ENCODE measurements around the gene KCND3. TPM values are rescaled to one million over a fixed set of nuclear protein-coding genes. Genes with fewer than 3 reads are reported as not detected.
A peak's percentile ranks its signal among the peaks of the same experiment; 100 is the strongest.
"Not testable (repeated sequence)": the region's sequence is repeated elsewhere in the genome, so short reads cannot be mapped to it uniquely, and the experiment has no call there.

KCND3 gene
- total RNA-seq, 6 donors from 2014 or later, result 2.7 to 6.4 (median 5.4) TPM

GRCh38 chr1:111804776-111805175, 184.7 kb downstream of the KCND3 start:
- TF ChIP-seq POLR2A (IDR thresholded peaks at IDR 0.05) (no peak), EP300 (IDR thresholded peaks at IDR 0.05) (no peak), POLR2AphosphoS5 (IDR thresholded peaks at IDR 0.05) (no peak), CTCF (IDR thresholded peaks at IDR 0.05) (no peak)
- DNase-seq (peak in 1 of 2 donors; percentile 50), ATAC-seq (ENCODE audit: low FRiP score in 2 of 2) (no peak)
- Histone ChIP-seq H3K27me3 (no peaks in the 10 kb centered on the region), H3K27ac (no peak overlapping the region), H3K4me1 (no peaks in the 10 kb centered on the region), H3K9me3 (no peaks in the 10 kb centered on the region), H3K36me3 (no peaks in the 10 kb centered on the region), H3K4me3 (no peak overlapping the region)
- 85 to 89% methylated on average over 11 of the region's 11 CpGs for WGBS, 2 donors

- no peak overlapping the region for H3K27ac ChIP-seq
- H3K4me3 ChIP-seq, result no peak overlapping the region
- DNase-seq (no peak), ATAC-seq (ENCODE audit: low FRiP score in 2 of 2) (no peak)
- no peaks in the 10 kb centered on the region for H3K4me1 ChIP-seq
- 79 to 90% methylated on average over 5 of the region's 5 CpGs for WGBS, 2 donors
- H3K27me3 ChIP-seq, result no peaks in the 10 kb centered on the region
- H3K9me3 ChIP-seq, result no peaks in the 10 kb centered on the region
- H3K36me3 ChIP-seq, result no peaks in the 10 kb centered on the region
- TF ChIP-seq CTCF (IDR thresholded peaks at IDR 0.05) (no peak), EP300 (IDR thresholded peaks at IDR 0.05) (no peak), POLR2AphosphoS5 (IDR thresholded peaks at IDR 0.05) (no peak), POLR2A (IDR thresholded peaks at IDR 0.05) (no peak)
These were observed 185.5 kb downstream of the KCND3 start for GRCh38 chr1:111803951-111804350.

GRCh38 chr1:111802984-111803383, 186.5 kb downstream of the KCND3 start:
- H3K36me3 ChIP-seq, result no peaks in the 10 kb centered on the region
- H3K27ac ChIP-seq, result no peak overlapping the region
- TF ChIP-seq CTCF (IDR thresholded peaks at IDR 0.05) (no peak), POLR2A (IDR thresholded peaks at IDR 0.05) (no peak), POLR2AphosphoS5 (IDR thresholded peaks at IDR 0.05) (no peak), EP300 (IDR thresholded peaks at IDR 0.05) (no peak)
- no peak overlapping the region for H3K4me3 ChIP-seq
- 82 to 90% methylated on average over 5 of the region's 5 CpGs for WGBS, 2 donors
- no peaks in the 10 kb centered on the region for H3K9me3 ChIP-seq
- ATAC-seq (ENCODE audit: low FRiP score in 2 of 2), result no peak
- no peak for DNase-seq
- no peaks in the 10 kb centered on the region for H3K4me1 ChIP-seq
- no peaks in the 10 kb centered on the region for H3K27me3 ChIP-seq

- Histone ChIP-seq H3K9me3 (no peaks in the 10 kb centered on the region), H3K27me3 (no peaks in the 10 kb centered on the region), H3K36me3 (no peaks in the 10 kb centered on the region), H3K27ac (no peak overlapping the region), H3K4me3 (no peak overlapping the region), H3K4me1 (no peaks in the 10 kb centered on the region)
- ATAC-seq (ENCODE audit: low FRiP score in 2 of 2) (no peak), DNase-seq (no peak)
- whole genome bisulfite sequencing, 2 donors, result 95 to 97% methylated on average over 6 of the region's 6 CpGs
- TF ChIP-seq CTCF (IDR thresholded peaks at IDR 0.05) (no peak), POLR2A (IDR thresholded peaks at IDR 0.05) (no peak), EP300 (IDR thresholded peaks at IDR 0.05) (no peak), POLR2AphosphoS5 (IDR thresholded peaks at IDR 0.05) (no peak)
These were observed 187.4 kb downstream of the KCND3 start for GRCh38 chr1:111802110-111802509.

- no peak for DNase-seq
- H3K4me3 ChIP-seq, result no peak overlapping the region
- H3K9me3 ChIP-seq, result no peaks in the 10 kb centered on the region
- WGBS, 2 donors, result 78 to 85% methylated on average over 13 of the region's 13 CpGs
- no peak overlapping the region for H3K27ac ChIP-seq
- no peaks in the 10 kb centered on the region for H3K27me3 ChIP-seq
- no peaks in the 10 kb centered on the region for H3K4me1 ChIP-seq
- no peak for ATAC-seq (ENCODE audit: low FRiP score in 2 of 2)
- TF ChIP-seq EP300 (IDR thresholded peaks at IDR 0.05), result no peak
- no peak for TF ChIP-seq POLR2A (IDR thresholded peaks at IDR 0.05)
- TF ChIP-seq CTCF (IDR thresholded peaks at IDR 0.05), result peak in 1 of 6 experiments; percentile 9
- no peaks in the 10 kb centered on the region for H3K36me3 ChIP-seq
These were observed 188.2 kb downstream of the KCND3 start for GRCh38 chr1:111801071-111801850.

GRCh38 chr1:111799722-111800121, 189.7 kb downstream of the KCND3 start:
- WGBS, 2 donors, result 84 to 88% methylated on average over 5 to 12 of the region's 14 CpGs
- not testable (repeated sequence) for H3K36me3 ChIP-seq; H3K9me3 ChIP-seq; H3K4me1 ChIP-seq; H3K27ac ChIP-seq; H3K4me3 ChIP-seq; DNase-seq; ATAC-seq (ENCODE audit: low FRiP score in 2 of 2); H3K27me3 ChIP-seq

Measured in upper lobe of left lung (tissue), 6 donors.